HCEC 1CT (cell line): Measurements from ENCODE around the gene SUN5.
"Not testable (repeated sequence)": the region's sequence is repeated elsewhere in the genome, so short reads cannot be mapped to it uniquely, and the experiment has no call there.

Experiments
- DNase-seq: peaks from one replicate; pipeline ENCODE4 v3.0.0-alpha.2; 2017

The SUN5 gene

GRCh38 chr20:32975698-32976674, 28.2 kb downstream of the SUN5 start:
- DNase-seq: no peak

DNA sequence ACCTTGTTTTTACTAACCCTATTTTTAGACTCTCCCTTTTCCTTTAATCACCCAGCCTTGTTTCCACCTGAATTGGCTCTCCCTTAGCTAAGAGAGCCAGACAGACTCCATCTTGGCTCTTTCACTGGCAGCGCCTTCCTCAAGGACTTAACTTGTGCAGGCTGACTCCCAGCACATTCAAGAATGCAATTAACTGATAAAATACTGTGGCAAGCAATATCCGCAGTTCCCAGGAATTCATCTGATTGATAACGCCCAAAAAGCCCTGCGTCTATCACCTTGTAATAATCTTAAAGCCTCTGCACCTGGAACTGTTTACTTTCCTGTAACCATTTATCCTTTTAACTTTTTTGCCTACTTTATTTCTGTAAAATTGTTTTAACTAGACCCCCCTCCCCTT, 29.1 kb downstream of the SUN5 start:
- DNase-seq: not testable (repeated sequence)

DNA sequence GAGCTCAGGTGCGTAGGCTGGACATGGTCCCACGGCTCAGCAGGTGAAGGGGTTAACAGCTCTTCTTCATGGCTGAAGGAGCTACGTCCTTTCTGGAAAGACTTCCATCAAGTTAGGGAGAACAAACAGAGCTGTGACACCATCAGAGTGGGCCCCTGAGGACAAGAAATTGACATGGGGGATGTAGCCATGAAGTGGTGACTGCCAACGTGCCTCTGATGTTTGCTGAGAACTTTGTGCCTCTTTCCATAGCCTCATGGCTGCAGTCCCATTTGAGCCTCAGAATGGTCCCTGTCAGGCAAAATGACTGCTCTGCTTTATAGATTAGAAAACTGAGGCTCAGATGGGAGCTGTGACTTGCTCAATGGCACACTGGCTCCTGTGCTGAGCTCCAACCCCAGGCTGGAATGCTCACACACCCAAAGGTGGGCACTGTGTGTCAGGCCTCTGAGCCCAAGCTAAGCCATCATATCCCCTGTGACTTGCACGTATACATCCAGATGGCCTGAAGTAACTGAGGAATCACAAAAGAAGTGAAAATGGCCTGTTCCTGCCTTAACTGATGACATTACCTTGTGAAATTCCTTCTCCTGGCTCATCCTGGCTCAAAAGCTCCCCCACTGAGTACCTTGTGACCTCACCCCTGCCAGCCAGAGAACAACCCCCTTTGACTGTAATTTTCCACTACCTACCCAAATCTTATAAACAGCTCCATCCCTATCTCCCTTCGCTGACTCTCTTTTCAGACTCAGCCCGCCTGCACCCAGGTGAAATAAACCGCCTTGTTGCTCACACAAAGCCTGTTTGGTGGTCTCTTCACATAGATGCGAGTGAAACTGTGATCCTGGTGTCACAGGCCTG, 29.8 kb downstream of the SUN5 start:
- not testable (repeated sequence) for DNase-seq

GRCh38 chr20:32973077-32973717, 31.0 kb downstream of the SUN5 start:
- DNase-seq: no peak

- no peak for DNase-seq
Observed at GRCh38 chr20:32972181-32973076, 31.8 kb downstream of the SUN5 start.

DNA sequence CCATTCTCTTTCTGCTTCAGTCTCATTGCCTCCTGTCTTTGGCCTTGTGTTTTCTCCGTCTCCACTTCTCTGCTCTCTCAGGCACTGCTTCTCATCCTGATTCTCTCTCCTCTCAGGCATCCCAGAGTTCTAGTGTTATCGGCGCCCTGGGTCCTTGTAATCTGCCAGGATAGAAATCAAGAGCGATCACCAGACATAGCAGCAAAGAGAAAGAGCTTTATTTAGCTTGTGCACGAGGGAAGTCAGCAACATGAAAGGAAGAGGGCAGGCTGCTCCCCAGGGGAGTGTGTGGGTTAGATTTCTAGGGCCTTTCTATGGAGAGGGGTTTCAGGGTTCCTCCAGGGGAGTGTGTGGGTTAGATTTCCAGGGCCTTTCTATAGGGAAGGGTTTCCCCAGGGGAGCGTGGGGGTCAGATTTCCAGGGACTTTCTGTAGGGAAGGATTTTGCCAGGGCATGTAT, 32.5 kb downstream of the SUN5 start:
- DNase-seq: no peak

DNA sequence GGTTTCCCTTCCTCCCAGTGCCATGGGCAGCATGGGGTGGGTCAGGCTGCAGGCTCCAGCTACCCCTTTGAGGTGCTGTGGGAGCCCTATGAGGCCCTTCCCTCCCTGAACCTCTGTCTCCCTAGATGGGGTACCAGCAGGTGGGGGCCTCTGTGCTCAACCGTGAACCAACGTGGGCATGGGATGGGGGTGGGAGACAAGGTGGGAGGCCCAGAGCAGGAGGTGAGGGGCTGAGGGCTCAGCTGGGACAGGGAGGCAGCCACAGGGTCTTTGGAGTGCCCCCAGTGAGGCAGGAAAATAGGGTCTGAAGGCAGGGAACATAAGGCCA, 33.3 kb downstream of the SUN5 start:
- DNase-seq: no peak

GRCh38 chr20:32970115-32970972, 33.9 kb downstream of the SUN5 start:
- no peak for DNase-seq

DNA sequence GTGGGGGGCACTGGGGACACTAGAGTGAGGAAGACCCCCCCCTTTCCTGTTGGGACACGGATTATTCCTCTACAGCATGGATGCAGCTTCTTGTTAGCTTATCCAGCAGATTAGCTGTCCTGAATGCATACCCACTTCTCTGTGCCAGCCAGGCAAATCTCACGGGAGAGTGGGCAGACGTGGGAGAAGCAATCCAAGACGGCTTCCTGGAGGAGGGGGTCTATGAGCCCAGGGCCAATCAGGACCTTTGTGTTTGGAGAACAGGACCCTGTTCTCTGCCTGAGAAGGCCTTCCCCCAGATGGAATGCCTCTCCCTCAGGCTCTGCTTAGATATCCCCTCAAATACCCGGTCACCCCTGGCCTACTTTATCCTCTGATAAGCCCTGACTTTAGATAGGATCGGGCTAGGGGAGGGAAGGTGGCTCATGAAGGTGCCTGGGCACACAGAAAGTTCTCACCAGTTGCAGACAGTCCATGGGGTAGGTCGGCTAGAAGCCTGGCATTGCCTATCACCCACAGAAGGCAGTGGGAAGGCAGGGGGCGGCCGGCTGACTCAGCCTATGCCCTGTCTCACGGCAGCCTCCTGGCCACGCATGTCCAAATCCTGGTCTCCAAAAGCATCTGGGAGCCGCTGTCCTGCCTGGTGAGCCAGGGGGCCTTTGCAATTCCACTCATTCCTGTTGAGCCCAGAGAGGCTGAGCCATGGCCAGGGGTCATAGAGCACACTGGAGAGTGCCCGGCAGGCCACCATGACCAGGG, 34.7 kb downstream of the SUN5 start:
- DNase-seq: no peak

DNA sequence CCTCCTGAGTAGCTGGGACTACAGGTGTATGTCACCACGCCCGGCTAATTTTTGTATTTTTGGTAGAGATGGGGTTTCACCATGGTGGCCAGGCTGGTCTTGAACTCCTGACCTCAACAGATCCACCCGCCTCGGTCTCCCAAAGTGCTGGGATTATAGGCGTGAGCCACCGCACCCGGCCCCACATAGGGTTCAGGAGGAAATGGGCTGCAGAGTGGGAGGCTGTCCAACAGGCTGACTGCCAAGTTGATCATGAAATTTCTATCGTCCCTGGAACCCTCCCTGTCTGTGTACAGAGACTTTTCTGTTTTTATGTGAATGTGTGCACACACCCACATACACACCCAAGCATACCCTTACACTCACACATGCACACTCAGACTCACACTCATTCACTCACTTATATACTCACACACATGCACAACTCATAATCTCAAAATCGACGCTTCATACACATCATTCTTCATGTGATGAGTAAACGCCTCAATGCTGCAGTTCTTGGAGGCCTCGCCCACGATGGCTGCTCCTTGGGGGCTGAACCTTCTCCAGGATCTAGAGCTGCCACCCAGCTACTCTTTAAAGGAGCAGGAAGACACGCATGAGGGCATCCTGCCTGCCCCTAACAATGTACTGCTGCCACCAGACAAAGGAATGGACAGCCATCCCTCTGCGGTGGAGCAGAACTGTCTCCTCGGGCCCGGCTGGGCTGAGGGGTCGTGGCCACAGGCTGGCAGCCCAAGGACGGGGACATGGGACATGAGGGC, 35.6 kb downstream of the SUN5 start:
- no peak for DNase-seq

DNA sequence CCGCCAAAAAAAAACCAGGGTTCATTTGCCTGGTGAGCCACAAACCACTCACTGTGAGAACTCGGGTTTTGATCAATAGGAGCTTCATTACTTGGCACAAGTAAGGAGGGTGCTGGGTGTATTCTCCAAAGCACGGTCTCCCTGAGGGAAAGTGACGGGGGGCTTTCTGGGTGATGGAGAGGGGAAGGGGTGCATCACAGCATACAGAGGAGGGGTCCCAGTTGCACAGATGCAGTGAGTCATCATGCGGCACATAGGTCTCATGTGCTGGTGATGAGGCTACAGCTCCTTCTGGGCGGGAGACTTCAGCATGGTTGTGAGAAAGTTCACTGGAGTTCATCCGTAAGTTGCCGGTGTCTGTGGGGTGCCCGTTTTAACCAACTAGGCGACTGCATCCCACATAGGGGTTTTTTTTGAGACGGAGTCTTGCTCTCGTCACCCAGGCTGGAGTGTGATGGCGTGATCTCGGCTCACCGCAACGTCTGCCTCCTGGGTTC, 36.2 kb downstream of the SUN5 start:
- DNase-seq: no peak

DNA sequence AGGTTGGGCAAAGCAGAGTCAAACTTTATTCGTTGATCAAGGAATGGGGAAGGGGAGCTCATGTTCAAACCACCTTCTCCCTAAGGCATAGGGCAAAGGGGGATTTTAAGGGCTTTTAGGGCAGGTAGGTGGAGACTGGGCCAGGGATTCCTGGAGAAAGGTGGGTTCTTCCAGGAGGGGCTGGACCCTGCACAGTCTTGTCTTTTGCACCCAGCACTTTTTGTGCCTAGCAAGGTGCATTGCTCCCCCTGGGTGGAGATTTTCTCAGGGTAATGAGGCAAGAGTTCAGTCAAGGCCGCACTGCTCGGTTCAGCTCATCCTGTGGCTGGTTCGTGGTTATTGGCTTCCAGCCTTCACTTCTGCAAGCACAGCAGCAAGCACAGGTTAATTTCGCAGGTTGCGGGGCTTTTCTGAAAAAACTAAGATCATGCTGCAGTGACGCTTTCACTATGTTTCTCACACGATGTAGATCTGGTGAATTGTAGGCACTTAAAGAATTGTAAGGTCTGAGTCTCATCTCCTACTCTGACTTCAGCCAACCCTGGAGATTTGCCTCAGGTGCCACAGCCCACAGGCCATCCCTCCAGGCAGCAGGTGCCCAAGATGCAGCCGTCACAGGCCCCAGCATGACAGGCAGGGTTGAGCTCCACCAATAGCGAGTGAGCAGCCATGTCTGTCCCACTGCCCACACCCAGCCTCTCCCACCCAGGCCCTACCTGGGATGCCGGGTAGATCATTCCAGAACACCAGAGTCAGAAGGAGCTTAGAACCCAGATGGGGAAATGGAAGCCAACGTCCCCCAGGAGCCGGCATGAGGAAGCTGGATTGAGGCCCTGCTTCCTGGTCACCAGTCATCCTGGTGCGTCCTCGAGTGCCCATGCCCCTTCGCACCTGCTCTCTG, 37.1 kb downstream of the SUN5 start:
- no peak for DNase-seq

DNA sequence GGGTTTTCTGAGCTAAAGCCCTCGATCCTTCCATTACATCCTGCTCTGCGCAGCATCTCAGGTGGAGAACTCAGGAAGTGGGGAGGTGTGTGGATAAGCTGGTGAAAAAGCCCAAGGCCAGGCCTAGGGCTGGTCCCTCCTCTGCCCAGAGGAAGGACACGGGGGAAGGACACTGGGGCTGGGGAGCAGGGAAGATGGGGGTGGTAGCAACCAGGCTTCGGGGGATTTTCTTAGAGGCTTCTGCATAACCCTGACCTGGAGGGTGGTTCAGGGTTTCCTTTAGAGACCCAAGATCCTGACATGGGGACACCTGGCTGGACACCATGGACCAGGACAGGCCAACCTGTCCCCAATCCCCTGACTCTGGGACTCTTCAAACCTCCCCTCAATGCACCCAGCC, 37.9 kb downstream of the SUN5 start:
- no peak for DNase-seq

DNA sequence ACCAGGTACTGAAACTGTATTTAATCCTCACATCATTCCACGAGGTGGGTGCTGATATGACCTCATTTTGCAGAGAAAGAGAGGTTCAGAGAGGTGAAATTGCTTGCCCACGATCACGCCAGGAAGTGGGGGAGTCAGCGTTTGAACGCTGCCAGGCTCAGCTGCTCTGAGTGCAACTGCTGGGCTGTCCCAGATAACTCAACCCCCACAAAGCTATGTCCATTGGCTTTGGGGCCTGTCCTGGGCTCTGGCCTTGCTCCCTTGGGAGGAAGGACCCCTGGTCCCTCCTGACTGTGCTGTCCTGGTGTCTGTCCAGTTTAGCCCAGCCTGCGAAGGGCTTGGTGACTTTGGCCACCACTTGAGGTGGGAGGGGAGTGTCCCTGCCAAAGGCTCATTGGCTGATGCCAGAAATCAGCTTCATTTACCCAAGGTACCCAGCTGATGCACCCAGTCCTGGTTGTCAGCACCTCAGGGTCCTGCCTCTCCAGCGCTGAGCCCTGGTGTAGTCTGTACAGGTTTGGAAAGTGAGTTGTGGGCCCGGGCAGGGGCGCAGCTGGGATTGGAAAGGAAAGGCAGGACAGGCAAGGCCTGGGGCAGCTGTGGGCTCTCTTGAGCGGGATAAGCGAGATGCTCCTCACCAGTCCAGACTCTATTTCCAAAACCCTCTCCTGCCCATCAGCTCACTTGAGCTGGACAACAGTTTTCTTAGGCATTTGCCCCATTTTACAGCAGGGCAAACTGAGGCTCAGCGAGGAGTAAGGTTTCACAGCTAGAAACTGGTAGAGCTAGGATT, 38.5 kb downstream of the SUN5 start:
- DNase-seq: no peak

- DNase-seq: no peak
Observed at GRCh38 chr20:32965115-32965514, 39.1 kb downstream of the SUN5 start.

GRCh38 chr20:32964575-32964974, 39.7 kb downstream of the SUN5 start:
- no peak for DNase-seq

DNA sequence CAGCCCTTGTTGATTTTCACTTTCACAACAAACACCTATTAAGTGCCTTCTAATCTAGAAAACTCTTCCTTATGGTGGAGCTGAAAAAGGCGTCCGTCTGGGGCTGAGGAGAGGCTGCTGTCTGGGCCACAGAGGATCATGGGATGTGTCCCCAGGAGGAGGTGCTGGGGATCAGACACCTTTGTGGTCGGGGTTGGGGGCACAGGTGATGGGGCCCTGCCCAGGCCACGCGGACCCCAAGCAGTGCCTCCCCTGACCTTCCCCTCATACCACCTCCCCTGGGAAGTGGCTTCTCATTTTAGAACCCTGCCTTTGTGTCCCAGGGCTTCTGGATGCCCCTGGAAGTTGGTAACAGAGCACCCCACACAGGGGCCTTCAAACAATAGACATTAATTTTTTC, 41.1 kb downstream of the SUN5 start:
- DNase-seq: no peak

- not testable (repeated sequence) for DNase-seq
Observed at GRCh38 chr20:32962646-32963045, 41.6 kb downstream of the SUN5 start.
